LHCN-M2 (cell line): Measurements from ENCODE around the gene HLA-A. TPM values are rescaled to one million over a fixed set of nuclear protein-coding genes. Genes with fewer than 3 reads are reported as not detected.
"Not testable (repeated sequence)": the region's sequence is repeated elsewhere in the genome, so short reads cannot be mapped to it uniquely, and the experiment has no call there.

Source experiments
- DNase-seq: peaks from one replicate; pipeline ENCODE4 v3.0.0-alpha.2; 2012; ENCODE audit warnings: low read depth
- total RNA-seq: library from RNA; depleted of rRNA; stranded (reverse); fragments of >200 nt; gene quantifications from 2 replicates; pipeline ENCODE4 v1.2.3, GENCODE V29; 2014

HLA-A gene
- total RNA-seq, 1 experiment from 2014 or later, result 438 TPM

GRCh38 chr6:29961966-29962365 is 19.6 kb downstream of the HLA-A start:
- no peak for DNase-seq

DNA sequence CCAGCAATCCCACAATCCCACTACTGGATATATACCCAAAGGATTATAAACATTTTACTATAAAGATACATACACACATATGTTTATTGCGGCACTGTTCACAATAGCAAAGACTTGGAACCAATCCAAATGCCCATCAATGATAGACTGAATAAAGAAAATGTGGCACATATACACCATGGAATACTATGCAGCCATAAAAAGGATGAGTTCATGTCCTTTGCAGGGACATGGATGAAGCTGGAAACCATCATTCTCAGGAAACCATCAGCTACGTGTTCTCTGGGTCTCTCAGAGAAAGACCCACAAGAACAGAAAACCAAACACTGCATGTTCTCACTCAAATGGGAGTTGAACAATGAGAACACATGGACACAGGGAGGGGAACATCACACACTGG is 21.4 kb downstream of the HLA-A start:
- not testable (repeated sequence) for DNase-seq

DNA sequence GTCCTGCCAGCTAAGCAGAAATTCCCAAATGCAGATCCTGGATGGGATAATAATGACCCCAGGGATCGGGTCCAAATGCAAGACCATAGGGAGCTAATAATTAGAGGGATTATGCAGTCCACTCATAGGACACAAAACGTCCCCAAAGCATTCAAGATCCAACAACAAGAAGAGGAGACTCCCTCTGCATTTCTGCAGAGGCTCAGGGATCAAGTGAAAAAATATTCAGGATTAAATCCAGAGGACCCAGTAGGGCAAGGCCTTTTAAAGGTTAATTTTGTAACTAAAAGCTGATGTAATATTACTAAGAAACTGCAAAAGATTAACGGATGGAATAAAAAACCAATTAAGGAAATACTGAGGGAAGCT is 22.2 kb downstream of the HLA-A start:
- no peak for DNase-seq

GRCh38 chr6:29964887-29965562 is 22.7 kb downstream of the HLA-A start:
- peak; percentile 96 for DNase-seq

DNA sequence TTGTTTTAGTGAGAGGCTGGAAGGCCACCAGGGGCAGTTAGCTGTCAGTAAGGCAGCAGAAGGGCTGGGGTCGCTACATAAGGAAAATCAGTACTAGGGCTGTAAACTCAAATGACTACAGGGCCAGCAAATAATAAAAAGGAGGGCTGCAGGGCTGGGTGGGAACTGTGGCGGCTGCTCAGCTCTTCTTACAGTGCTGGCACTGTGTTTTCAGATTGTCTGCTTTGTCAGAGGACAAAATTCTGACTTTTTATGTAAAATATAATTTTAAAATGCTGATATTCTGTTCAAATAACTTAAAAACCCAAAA is 23.2 kb downstream of the HLA-A start:
- peak; percentile 12 for DNase-seq

DNA sequence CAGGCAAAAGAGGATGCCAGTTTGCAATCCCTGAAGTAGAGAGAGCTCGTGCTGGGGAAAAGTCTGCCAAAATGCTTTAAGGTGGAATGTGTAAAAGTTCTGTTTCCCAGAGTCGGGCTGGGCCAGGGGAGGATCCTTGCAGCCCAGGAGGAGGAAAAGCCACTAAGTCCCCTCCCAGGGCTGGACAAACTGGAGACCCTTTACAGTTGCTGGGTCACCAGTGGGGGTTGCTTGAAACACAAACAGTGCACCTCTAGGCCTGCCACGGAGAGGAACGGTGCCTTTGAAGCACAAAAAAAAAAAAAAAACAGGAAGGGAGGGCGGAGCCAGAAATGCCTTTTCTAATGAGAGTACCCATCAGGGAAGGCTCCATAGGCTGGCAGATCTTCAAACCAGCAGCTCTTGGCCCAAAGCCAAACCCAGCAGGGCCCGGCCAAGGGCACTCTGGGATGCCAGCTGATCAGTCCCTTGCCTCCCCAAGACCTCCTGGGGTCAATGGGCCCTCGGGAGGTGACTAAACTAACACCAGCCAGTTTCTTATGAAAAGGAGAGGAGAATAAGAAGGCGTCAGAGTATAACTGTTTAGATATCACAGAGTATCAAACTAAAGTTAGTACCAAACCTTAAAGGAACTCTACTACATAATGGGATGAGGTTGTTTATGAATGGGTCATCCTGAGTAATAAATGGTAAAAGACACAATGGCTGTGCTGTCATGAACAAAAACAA is 23.7 kb downstream of the HLA-A start:
- DNase-seq, result peak; percentile 97

GRCh38 chr6:29967379-29968010 is 25.2 kb downstream of the HLA-A start:
- DNase-seq, result peak; percentile 82

- DNase-seq, result peak; percentile 85
Measured at GRCh38 chr6:29968130-29968529, 25.8 kb downstream of the HLA-A start.

DNA sequence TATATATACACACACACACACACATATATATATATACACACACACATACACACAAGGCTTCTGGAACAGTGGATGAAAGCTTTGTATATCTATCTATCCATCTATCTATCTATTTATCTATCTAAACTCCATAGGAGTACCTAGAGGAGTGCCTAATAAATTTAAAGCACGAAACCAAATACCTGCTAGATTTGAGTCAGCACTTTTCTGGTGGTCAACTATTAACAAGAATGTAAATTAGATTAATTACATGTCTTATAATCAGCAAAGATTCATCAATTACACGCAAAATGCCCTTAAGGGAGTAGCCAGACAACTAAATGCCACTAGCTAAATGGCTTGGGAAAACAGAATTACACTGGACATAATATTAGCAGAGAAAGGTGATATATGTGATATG is 26.6 kb downstream of the HLA-A start:
- no peak for DNase-seq

DNA sequence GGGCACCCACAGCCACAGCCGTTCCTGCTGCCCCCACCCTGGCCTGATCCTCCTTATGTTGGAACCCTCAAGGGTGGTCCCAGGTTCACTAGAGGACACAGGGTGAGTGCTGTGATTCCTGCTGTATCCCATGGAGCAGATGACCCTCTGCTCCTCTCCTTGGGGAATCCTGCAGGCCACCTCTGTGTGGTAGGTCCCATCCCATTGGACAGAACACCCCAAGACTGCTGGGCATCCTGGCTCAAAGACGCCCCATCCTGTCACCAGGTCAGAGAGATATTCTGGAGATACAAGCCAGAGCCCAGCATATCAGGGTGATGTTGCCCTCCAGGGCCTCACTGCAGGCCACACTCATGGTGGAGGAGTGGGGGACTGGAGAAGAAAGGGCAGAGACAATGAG is 28.4 kb downstream of the HLA-A start:
- no peak for DNase-seq

DNA sequence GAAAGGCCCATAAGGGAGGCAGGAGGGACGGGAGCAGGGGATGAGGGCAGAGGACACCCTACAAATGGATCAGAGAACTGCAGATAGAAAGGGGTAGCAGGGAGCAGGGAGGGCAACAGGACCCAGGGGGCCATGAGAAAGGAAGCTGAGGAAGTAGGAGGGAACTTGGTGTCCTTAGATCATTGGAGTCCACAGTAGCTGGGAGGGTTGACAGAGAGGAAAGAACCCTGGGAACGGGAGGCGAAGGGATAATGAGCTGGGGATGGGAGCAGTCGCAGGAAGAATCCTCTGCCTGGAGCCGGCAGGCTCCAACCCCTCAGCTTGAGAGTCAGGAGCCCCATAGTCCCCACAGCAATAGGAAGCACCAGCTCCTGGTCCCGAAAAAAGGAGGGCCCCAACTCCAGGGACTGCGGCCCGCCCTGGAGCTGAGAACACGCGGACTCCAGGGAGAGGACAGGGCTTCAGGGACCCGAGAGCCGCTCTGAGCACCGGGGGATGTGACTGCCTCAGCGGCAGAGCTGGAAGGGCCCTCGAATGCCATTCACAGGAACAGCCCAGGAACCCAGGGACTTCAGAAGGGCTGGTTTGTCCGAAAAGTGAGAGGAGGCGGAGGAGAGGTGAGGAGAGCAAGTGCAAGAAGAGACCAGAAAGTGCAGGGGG is 32.7 kb downstream of the HLA-A start:
- DNase-seq, result no peak

GRCh38 chr6:29975561-29975907 is 33.2 kb downstream of the HLA-A start:
- no peak for DNase-seq

DNA sequence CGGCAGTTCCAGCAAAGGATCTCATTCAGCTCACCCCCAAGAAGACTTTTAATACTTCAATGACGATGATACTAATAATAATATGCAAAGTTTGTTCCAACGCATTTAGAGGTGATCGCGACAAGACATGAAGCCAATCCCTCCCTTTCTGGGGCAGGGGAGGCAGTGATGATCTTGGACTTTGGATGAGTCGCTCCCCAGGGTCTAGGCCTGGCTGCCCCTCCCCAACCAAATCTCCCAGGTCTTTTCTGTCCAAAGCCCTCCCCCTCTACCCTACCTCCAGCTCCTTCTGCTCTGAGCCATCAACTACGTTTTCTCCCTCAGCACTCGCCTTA is 33.9 kb downstream of the HLA-A start:
- DNase-seq, result no peak

DNA sequence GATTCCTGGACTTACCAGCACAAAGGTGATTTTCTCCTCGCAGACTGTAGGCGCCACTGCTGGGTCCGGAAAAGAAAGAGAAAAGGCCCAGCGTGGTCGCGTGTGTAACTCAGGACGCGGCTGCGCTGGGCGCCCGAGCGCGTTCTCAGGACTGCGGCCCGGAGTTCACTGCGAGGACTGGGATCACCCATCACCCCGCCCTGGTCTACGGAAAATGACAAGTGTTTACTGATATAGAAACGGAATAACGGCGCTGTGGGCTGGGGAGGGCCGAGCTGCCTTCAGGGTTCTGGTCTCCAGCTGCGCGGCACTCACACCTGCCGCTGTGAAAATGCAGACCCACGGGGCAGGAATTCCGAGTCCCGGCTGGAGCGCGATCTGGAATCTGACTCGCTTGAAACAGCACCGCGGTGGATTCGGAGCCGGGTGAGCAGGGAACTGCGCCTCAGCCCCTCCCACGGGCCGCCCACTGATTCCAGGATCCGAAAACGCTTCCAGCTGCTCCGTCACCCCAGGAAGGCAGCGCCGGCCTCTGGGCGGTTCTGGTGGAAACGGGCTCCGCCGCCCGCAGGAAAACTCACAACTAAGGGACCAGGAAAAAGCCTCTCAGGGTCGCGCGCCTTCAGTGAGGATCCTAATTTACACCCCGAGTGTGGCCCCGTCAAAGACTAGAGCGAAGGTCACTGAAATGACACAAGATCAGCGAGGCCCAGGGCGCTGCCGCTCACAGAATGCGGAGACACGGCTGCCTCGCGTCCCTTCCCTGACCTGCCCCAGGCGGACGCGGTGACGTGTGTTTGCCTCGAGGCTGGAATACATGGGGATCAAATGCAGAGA is 34.5 kb downstream of the HLA-A start:
- peak; percentile 74 for DNase-seq

DNA sequence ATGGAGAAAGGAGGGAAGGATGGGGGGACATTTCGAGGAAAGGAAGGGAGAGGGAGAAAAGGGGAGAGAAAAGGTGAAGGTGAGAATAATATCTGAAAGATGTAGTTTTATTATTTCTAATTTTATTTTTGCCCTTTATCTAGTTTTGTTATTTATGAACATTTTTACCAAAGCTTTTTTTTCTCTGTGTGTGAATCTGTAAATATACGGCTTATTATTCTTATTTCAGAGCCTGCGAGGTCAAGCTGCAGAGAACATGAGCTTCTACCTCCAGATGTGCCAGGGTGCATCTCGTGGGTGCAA is 35.0 kb downstream of the HLA-A start:
- DNase-seq, result no peak

DNA sequence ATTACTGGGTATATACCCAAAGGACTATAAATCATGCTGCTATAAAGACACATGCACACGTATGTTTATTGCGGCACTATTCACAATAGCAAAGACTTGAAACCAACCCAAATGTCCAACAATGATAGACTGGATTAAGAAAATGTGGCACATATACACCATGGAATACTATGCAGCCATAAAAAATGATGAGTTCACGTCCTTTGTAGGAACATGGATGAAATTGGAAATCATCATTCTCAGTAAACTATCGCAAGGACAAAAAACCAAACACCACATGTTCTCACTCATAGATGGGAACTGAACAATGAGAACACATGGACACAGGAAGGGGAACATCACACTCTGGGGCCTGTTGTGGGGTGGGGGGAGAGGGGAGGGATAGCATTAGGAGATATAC is 37.7 kb downstream of the HLA-A start:
- DNase-seq, result not testable (repeated sequence)

- DNase-seq, result no peak
Measured at GRCh38 chr6:29980511-29980910, 38.2 kb downstream of the HLA-A start.

DNA sequence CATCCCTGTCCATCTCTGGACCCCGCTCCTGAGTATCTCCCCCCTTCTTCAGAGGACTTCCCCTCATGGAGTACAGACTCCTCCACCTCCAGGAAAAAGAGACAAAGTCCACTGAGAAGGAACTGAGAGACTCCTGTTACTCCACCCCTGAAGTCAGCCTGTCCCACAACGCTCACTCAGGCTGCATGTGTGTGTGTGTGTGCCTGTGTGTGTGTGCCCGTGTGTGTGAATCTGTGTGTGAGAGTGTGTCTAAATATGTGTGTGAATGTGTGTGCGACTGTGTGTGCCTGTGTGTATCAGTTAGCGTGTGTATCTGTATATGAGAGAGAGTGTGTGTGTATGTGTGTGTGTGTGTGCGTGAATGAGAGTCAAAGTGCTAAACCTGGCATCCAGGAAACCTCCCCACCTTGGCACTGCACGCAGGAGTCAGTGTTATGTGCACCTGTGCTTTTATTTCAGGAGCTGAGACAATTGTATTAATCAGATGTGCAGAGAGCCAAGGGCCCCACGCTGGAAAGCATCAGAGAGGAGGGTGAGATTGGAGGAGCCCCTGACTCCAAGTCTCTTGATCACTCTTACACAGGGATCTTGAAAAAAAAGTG is 39.0 kb downstream of the HLA-A start:
- no peak for DNase-seq

- no peak for DNase-seq
Measured at GRCh38 chr6:29982097-29982496, 39.8 kb downstream of the HLA-A start.

GRCh38 chr6:29984232-29984631 is 41.9 kb downstream of the HLA-A start:
- no peak for DNase-seq

DNA sequence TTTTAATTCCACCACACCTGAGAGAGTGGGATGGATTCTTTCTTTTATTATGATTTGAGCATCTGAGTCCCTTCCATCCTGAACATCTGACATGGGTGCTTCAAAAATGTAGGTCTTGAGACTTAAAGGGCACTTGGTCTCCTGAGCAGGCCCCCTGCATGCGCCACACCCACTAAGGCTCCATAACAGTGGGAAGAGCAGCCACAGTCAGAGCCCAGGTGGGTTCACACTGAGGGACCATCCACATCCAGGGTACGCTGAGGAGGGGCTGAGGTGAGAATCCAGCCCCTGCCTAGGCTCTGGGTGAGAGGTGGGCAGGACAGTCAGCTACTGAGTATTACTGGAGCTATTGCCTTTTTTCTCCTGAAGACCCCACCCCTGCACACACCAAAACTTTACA is 42.7 kb downstream of the HLA-A start:
- DNase-seq, result no peak
